Left ventricle myocardium inferior (tissue), 1 donor: ENCODE results near the gene RNF212. TPM values are rescaled to one million over a fixed set of nuclear protein-coding genes. Genes with fewer than 3 reads are reported as not detected.
A peak's percentile ranks its signal among the peaks of the same experiment; 100 is the strongest.

Experiments
- DNase-seq: peaks from one replicate; pipeline ENCODE4 v3.0.0-alpha.2; 2020
- H3K27ac ChIP-seq: fragments of 200-600 bp; replicated peaks from 2 replicates; pipeline ENCODE4 v1.8.0; 2021
- H3K27me3 ChIP-seq: fragments of 200-600 bp; 2 replicates; pipeline ENCODE4 v1.8.0; 2021; ENCODE audit warnings: low read depth
- H3K36me3 ChIP-seq: fragments of 200-600 bp; 2 replicates; pipeline ENCODE4 v1.8.0; 2021
- H3K4me1 ChIP-seq: fragments of 200-600 bp; 2 replicates; pipeline ENCODE4 v1.8.0; 2021
- H3K4me3 ChIP-seq: fragments of 200-600 bp; 2 replicates; pipeline ENCODE4 v1.8.0; 2021; ENCODE audit warnings: mild to moderate bottlenecking, moderate library complexity
- H3K9me3 ChIP-seq: fragments of 200-600 bp; replicated peaks from 2 replicates; pipeline ENCODE4 v1.8.0; 2021
- CTCF ChIP-seq: fragments of 200-600 bp; IDR thresholded peaks from 2 replicates; pipeline ENCODE4 v1.8.0; 2021; ENCODE audit warnings: antibody characterized with exemption, mild to moderate bottlenecking, borderline replicate concordance
- intact Hi-C: fragments of 100-400 bp; cut with micrococcal nuclease; formaldehyde crosslinking; loops from one replicate; pipeline ENCODE4 v1.11.0; 2022
- total RNA-seq: library from RNA; stranded (reverse); fragmentation: NEBNext Ultra II Directional; extraction: Animal tissue kit (Norgen Biotek cat#: 25700); gene quantifications from one replicate; pipeline ENCODE4 v1.2.1, GENCODE V29; 2021
- donor health status: DM: no; HTN: yes; CAD: no; lungs with severe emphysema.

The RNF212 gene
- total RNA-seq, 1 donor from 2014 or later, result not detected

GRCh38 chr4:1053080-1053661 is 60.2 kb downstream of the RNF212 start:
- H3K4me3 ChIP-seq, result peak overlapping the region; percentile 40
- H3K4me1 ChIP-seq, result peaks cover 16% of the 10 kb centered on the region
- H3K36me3 ChIP-seq, result no peaks in the 10 kb centered on the region
- intact Hi-C loops, result no loop called here
- TF ChIP-seq CTCF, result no peak
- peaks cover 81% of the 10 kb centered on the region for H3K27me3 ChIP-seq
- DNase-seq, result no peak
- no peak overlapping the region for H3K27ac ChIP-seq
- H3K9me3 ChIP-seq, result no peaks in the 10 kb centered on the region

- Histone ChIP-seq H3K27ac (no peak overlapping the region), H3K9me3 (no peaks in the 10 kb centered on the region), H3K4me3 (no peak overlapping the region), H3K27me3 (peaks cover 82% of the 10 kb centered on the region), H3K36me3 (no peaks in the 10 kb centered on the region), H3K4me1 (peaks cover 15% of the 10 kb centered on the region)
- intact Hi-C loops, result no loop called here
- no peak for DNase-seq
- TF ChIP-seq CTCF, result no peak
Observed at GRCh38 chr4:1052231-1052671, 61.1 kb downstream of the RNF212 start.

GRCh38 chr4:1051472-1051871 is 61.9 kb downstream of the RNF212 start:
- intact Hi-C loops, result no loop called here
- Histone ChIP-seq H3K4me1 (peaks cover 20% of the 10 kb centered on the region), H3K4me3 (no peak overlapping the region), H3K36me3 (no peaks in the 10 kb centered on the region), H3K27ac (no peak overlapping the region), H3K9me3 (no peaks in the 10 kb centered on the region), H3K27me3 (peaks cover 79% of the 10 kb centered on the region)
- no peak for DNase-seq
- no peak for TF ChIP-seq CTCF

- H3K27me3 ChIP-seq, result peaks cover 72% of the 10 kb centered on the region
- intact Hi-C loops, result no loop called here
- H3K9me3 ChIP-seq, result no peaks in the 10 kb centered on the region
- no peaks in the 10 kb centered on the region for H3K36me3 ChIP-seq
- H3K4me3 ChIP-seq, result no peak overlapping the region
- DNase-seq, result peak; percentile 7
- H3K27ac ChIP-seq, result no peak overlapping the region
- peaks cover 16% of the 10 kb centered on the region for H3K4me1 ChIP-seq
- TF ChIP-seq CTCF, result no peak
Observed at GRCh38 chr4:1050486-1051213, 62.7 kb downstream of the RNF212 start.

- no peak overlapping the region for H3K27ac ChIP-seq
- intact Hi-C loops, result no loop called here
- H3K27me3 ChIP-seq, result peaks cover 78% of the 10 kb centered on the region
- DNase-seq, result peak; percentile 13
- H3K36me3 ChIP-seq, result no peaks in the 10 kb centered on the region
- H3K4me1 ChIP-seq, result peaks cover 12% of the 10 kb centered on the region
- H3K4me3 ChIP-seq, result no peak overlapping the region
- H3K9me3 ChIP-seq, result no peaks in the 10 kb centered on the region
- no peak for TF ChIP-seq CTCF
Observed at GRCh38 chr4:1049591-1049905, 63.8 kb downstream of the RNF212 start.
